Measurements from ENCODE around the gene NAB2.
"Not testable (repeated sequence)": the region's sequence is repeated elsewhere in the genome, so short reads cannot be mapped to it uniquely, and the experiment has no call there.

NAB2 gene

DNA sequence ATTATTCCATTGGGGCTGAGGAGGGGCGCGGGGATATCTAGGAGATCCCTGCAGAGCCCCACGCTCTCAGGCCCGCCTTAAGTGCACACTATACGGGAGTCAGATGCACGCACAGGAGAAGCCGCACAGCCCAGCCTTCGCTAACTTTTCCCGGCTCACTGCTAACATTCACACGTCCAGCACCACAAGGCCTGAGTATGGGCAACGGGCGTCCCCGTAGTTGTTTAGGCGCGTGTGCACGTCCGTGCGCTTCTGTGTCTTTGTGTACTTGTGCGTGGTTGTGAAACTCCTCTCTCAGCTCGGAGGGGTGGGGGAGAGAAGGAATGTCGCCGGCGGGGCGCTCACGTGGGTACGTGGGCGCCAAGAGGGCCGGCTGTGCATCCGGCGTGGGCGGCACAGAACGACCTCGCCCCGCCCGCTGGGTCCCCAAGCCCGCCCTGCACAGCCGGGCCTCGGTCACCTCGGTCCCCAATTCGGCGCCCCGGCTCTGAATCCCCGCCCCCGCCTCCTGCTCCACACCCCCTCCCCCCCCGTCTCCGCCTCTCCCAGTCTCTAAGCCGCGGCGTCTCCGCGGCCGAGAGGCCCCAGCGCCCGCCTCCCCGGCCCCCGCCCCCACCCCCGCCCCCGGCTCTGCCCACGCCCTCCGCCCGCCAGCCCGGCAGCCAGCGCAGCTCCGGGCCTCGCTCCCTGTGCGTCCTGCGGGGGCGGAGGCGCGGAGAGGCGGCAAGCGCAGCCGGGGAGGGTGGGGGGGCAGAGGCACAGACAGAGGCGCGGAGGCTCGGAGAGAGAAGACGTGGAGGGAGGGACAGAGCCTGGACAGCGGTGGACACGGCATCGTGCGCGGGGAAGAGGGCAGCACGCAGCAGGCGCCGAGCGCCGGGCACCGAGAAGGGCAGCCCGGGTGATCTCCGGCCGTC, at the start of gene NAB2:
NAB2 (plus strand) TSS at position 761 of the 917 bp plus-strand sequence. CDS start 158 bp downstream, outside the sequence.
- DNase-seq (ENCODE audit: low spot score), result peak; percentile 95

DNA sequence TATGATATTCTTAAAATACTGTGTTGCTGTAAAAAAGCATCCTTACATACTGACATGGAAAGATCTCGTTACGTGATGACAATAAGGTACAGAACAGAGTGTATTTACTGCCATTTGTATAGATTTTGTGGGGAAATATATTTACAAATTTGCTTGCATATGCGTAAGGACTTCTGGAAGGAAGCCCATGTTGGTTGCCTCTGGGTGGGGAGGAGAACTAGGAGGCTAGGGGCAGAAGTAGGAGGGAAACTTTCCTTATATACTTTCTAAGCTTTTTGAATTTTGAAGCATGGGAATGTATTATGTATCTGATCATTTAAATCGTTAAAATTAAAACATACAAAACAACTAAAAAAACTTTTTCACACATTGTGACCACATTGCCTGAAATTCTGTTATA, 48.7 kb upstream of the NAB2 start:
- DNase-seq (ENCODE audit: low spot score), result no peak

GRCh38 chr12:57040750-57041149, 48.2 kb upstream of the NAB2 start:
- DNase-seq (ENCODE audit: low spot score), result no peak

GRCh38 chr12:57042695-57043094, 46.2 kb upstream of the NAB2 start:
- no peak for DNase-seq (ENCODE audit: low spot score)

DNA sequence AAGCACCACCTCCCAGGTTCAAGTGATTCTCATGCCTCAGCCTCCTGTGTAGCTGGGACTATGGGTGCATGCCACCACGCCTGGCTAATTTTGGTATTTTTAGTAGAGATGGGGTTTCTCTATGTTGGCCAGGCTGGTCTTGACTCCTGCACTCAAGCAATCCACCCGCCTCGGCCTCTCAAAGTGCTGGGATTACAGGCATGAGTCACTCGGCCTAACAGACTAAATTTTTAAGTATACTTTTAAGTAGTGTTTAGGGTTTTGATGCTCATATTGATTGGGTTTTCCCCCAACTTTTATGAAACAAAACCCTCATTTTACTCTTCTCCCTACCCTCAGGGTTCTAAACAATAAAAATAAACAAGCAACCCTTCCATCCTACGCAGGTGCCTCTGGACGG, 44.4 kb upstream of the NAB2 start:
- DNase-seq (ENCODE audit: low spot score), result no peak

DNA sequence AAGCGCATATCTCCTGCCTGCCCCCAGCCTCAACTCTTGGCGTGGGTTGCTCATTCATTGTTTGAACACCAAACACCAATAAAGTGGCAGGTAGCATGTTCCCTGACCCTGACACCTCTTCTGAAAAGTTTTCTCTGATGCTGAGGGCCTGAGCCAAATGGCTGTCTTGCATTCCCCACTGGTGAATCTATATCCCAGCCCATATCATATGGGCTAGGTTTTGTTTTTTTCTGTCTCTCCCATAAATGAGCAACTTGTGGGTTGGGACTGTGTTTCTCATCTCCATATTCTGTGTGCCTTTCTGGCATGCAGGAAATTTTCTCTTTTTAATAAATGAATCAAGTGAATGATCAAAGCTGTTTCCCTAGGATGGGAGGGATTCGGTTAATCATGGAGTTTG, 44.0 kb upstream of the NAB2 start:
- no peak for DNase-seq (ENCODE audit: low spot score)

DNA sequence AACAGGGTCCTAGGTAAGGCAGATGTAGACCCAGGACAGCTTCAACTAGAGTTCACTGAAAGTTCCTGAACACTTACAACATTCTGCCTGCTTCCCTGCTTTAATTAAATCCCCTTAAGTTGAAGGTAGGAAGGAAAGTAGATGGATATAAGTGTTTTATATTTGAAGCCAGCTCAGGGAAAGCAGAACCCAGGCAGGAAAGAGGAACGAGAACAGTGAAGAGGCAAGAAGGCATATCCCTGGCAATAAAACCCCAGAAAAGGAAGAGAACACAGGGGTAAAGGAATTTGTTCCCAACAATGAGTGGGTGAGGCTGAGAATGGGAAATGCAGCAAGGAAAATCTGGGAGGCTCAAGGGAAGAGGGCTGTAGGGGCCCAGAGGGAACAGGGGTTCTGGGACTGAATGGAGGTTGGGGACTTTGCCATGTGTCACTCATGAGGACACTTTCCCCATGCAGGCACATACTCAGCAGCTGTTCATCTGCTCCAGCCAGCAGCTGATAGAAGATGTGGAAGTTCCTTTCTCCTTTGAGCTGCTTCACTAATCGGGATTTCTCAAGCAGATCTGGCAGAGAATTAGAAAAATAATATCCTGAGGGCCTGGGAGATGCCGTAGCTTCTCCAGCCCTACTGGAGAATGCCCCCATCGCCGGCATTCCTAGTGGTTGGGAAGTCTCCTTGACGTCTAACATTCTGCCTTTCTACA, 42.7 kb upstream of the NAB2 start:
- DNase-seq (ENCODE audit: low spot score), result no peak

DNA sequence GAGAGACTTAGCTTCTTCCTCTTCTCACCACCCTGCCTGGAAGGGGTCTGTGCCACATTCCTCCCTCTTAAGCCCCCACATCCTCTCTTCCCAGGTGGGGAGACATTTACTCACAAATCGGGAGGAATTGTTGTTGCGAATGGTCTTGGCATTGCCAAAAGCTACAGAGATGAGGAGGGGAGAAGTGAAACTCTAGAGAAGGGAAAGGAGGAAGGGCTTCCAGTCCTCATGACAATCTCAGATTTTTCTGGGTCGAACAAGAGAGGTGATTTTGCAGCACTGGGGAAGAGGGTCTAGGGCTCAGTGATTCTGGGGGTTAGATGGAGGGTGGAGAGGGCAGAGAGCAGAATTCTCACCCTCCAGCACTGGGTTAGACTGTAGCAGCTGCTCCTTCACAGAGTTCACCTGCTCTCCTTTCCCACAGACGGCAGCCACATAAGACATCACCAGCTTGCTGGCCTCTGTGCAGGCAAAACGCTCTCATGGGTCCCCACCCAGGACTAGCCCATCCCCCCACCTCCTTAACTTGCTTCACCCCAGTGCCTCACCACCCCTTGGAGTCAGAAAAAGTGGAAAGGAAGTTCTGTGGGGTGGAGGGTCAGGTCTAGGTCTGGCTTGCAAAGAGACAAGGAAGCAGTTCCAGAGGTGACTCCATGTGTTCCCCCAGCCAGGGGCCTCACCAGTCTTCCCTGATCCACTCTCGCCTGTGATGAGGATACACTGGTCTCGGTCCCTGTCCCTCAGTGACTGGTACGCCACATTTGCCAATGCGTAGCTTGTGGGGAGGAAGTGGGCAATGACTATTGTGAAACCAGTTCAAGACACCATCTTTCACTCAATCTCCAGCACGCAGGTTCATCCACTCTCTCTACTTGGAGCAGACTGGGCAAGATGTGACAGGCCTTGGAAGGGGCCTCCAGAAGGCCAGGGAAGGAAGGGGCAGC, 41.7 kb upstream of the NAB2 start:
- DNase-seq (ENCODE audit: low spot score), result peak; percentile 34

DNA sequence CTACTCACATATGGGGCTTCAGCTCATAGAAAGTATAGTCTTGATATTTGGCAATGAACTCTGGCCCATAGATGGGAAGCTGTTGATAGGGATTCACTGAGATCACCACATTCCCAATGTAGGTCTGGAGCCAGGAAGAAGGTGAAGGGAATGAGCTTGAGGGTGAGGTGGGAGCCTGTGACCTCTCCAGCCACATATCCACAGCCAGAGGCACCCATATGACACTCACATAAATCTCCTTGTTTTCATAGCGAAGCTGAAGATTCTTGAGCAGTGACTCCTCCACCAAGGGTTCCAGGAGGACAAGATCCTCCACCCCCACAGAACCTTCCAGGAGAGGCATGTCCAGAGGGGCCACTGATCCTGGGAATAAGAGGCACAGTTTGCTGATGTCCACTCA, 40.9 kb upstream of the NAB2 start:
- DNase-seq (ENCODE audit: low spot score), result no peak

DNA sequence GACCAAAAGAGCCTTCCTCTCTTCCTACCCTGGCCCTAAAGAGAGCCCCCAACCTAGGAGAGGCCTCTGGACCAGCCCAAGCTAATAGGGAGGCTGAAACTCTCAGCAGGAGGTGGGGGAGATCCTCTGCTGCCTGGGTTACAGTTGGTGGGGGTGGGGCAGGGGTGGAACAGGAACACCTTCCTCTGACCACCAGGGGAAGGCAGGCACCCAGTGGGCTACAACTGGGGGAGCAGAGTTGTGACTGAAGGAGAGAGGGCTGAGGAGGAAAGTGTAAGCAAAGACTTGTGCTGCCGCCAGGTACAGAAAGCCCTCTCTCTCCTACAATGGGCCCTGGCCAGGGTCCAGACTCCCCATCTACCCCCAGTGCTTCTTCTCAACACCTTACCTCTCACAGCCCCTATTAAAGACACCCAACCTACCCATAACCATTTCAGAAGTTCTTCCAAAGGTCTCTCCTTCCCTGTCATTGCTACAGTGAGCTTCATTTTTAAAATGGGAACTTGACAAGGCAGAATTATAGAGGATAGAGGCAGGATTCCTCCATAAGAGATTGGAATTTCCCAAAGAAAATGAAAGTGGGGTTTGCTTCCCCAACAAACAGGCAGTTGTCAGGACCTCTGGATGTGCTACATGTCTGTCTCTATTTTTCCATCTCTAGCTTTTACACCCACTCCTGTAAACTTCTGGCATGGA, 40.3 kb upstream of the NAB2 start:
- no peak for DNase-seq (ENCODE audit: low spot score)

- DNase-seq (ENCODE audit: low spot score), result no peak
Measured at GRCh38 chr12:57049119-57049446, 39.8 kb upstream of the NAB2 start.

DNA sequence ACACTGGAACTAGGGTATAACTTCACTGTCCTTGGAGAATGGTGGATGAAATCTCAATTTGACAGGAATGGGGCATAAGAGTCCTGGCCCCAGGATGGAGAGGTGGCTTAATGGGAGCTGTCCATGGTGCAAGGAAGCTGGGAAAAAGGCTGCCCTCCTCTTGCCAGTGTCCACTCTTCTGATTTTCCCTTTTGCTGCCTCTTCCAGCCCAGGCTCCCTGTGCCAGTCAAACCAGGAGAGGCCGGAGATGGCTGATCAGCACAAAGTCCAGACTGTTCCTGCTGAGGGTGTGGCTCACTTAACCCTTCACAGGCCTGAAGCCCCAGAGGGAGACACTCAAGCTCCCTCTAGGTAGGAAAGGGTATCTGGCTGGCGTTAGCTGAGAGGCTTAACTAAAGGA, 39.0 kb upstream of the NAB2 start, which contains the start of gene MYO1A:
MYO1A (minus strand) TSS at position 240 of the 400 bp plus-strand sequence. CDS start 1,806 bp downstream, outside the sequence.
- DNase-seq (ENCODE audit: low spot score), result no peak

DNA sequence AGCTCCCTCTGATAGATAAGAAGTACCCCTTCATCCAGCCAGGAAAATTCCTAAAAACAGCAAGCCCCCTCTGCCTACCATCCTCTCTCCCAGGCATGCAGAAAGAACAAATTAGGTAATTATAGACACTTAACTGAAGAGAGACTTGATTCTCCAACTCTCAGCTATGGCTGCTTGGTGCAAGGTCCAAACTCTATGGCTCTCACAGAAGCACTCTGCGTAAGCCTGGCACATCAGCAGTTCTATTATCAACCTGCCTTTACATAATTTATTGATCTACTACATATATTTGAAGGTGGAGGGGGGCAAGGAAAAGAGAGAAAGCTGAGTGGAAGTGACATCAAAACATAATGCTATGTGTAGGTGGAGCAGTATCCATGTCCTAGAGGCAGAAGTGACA, 37.9 kb upstream of the NAB2 start:
- no peak for DNase-seq (ENCODE audit: low spot score)

DNA sequence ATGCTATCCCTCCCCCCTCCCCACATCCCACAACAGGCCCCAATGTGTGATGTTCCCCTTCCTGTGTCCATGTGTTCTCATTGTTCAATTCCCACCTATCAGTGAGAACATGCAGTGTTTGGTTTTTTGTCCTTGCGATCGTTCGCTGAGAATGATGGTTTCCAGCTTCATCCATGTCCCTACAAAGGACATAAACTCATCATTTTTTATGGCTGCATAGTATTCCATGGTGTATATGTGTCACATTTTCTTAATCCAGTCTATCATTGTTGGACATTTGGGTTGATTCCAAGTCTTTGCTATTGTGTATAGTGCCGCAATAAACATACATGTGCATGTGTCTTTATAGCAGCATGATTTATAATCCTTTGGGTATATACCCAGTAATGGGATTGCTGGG, 35.8 kb upstream of the NAB2 start:
- not testable (repeated sequence) for DNase-seq (ENCODE audit: low spot score)

DNA sequence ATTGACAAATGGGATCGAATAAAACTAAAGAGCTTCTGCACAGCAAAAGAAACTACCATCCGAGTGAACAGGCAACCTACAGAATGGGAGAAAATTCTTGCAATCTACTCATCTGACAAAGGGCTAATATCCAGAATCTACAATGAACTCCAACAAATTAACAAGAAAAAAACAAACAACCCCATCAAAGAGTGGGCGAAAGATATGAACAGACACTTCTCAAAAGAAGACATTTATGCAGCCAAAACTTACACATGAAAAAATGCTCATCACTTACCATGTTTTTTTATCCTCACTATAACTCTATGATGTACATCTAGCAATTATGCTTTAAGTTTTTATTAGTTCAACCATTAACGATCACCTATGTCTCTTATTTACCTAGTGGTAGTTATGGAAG, 35.0 kb upstream of the NAB2 start:
- DNase-seq (ENCODE audit: low spot score), result not testable (repeated sequence)

DNA sequence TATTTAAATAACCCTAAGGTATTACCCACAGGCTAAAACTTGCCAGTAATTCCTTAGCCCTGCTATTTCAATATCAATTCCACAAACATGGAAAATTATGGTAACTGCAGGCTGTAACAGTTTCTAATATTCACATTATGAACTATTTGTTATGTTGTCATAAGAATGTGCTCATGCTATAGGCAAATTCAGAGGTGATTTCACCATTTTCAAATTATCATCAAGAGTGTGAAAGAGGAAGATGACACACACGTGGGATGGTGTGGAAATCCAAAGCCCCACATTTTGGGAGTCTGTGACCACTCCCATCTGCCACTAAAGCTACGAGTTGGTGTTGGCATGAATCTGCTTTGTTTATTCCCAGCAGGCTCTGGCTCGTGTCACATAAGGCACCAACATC, 33.1 kb upstream of the NAB2 start:
- DNase-seq (ENCODE audit: low spot score), result no peak

- DNase-seq (ENCODE audit: low spot score), result no peak
Measured at GRCh38 chr12:57057067-57057751, 31.7 kb upstream of the NAB2 start.

DNA sequence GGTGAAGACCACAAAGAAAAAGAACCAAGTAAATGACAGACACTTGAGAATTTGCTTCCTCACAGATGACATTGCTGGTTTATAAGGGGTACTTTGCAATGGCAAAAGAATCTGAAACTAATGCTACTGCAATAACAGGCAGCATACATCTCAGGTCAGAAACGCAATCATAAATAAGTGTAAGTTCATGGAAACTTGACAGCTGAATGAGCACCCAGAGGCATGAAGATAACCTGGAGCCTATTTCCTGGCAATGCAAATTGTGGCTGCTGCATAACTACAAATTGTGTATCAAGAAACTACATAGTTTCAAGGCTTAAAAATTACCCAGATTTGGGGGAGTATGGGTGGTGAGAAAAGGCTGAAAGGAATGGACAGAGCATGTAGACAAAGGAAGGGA, 30.5 kb upstream of the NAB2 start:
- DNase-seq (ENCODE audit: low spot score), result no peak

GRCh38 chr12:57063991-57064685, 24.8 kb upstream of the NAB2 start:
- DNase-seq (ENCODE audit: low spot score), result peak; percentile 71

- no peak for DNase-seq (ENCODE audit: low spot score)
Measured at GRCh38 chr12:57066245-57066644, 22.7 kb upstream of the NAB2 start.
